Measurements from ENCODE around the gene SRGAP1.

SRGAP1 gene

GRCh38 chr12:64173456-64173855 lies 329.0 kb downstream of the SRGAP1 start:
- H3K27me3 ChIP-seq (replicated peaks in 2 of 5; ENCODE audit: control insufficient read depth in 4 of 5, insufficient read depth in 5 of 5, low read length in 4 of 5), result no peaks in the 10 kb centered on the region
- H3K9me3 ChIP-seq (ENCODE audit: control extremely low read depth in 1 of 5, control insufficient read depth in 4 of 5, insufficient read depth in 2 of 5, low read depth in 1 of 5, low read length in 4 of 5), result no peaks in the 10 kb centered on the region
- POLR2A ChIA-PET, result no interaction called here
- H3K27ac ChIP-seq (ENCODE audit: insufficient read depth in 1 of 2, low read depth in 1 of 2, low read length in 2 of 2, poor library complexity in 1 of 2, severe bottlenecking in 2 of 2), result no peak overlapping the region
- H3K4me3 ChIP-seq (ENCODE audit: control insufficient read depth in 1 of 7, extremely low read depth in 1 of 7, insufficient read depth in 4 of 7, low read depth in 2 of 7, low read length in 6 of 7), result no peak overlapping the region
- no peak for DNase-seq
- no peaks in the 10 kb centered on the region for H3K4me1 ChIP-seq (ENCODE audit: control extremely low read depth in 1 of 4, control insufficient read depth in 4 of 4, insufficient read depth in 4 of 4, low read length in 3 of 4)
- no peaks in the 10 kb centered on the region for H3K36me3 ChIP-seq (ENCODE audit: control insufficient read depth in 4 of 4, insufficient read depth in 4 of 4, low read length in 3 of 4)
- CTCF ChIA-PET, result interaction anchor here (0.8 kb wide), 1 partner anchor 329 kb away, joined by 3 read pairs; no protein-coding TSS in a partner anchor
- WGBS (ENCODE audit: insufficient coverage), result 97% methylated on average over 2 of the region's 3 CpGs

- no peak overlapping the region for H3K4me3 ChIP-seq (ENCODE audit: control insufficient read depth in 1 of 7, extremely low read depth in 1 of 7, insufficient read depth in 4 of 7, low read depth in 2 of 7, low read length in 6 of 7)
- H3K4me1 ChIP-seq (ENCODE audit: control extremely low read depth in 1 of 4, control insufficient read depth in 4 of 4, insufficient read depth in 4 of 4, low read length in 3 of 4), result no peaks in the 10 kb centered on the region
- peak in 2 of 3 donors; percentile 33 to 45 for DNase-seq
- H3K27me3 ChIP-seq (replicated peaks in 2 of 5; ENCODE audit: control insufficient read depth in 4 of 5, insufficient read depth in 5 of 5, low read length in 4 of 5), result no peaks in the 10 kb centered on the region
- ChIA-PET CTCF (no interaction called here), POLR2A (no interaction called here)
- no peaks in the 10 kb centered on the region for H3K36me3 ChIP-seq (ENCODE audit: control insufficient read depth in 4 of 4, insufficient read depth in 4 of 4, low read length in 3 of 4)
- WGBS (ENCODE audit: insufficient coverage), result 95% methylated on average over 2 of the region's 2 CpGs
- H3K27ac ChIP-seq (ENCODE audit: insufficient read depth in 1 of 2, low read depth in 1 of 2, low read length in 2 of 2, poor library complexity in 1 of 2, severe bottlenecking in 2 of 2), result no peak overlapping the region
- H3K9me3 ChIP-seq (ENCODE audit: control extremely low read depth in 1 of 5, control insufficient read depth in 4 of 5, insufficient read depth in 2 of 5, low read depth in 1 of 5, low read length in 4 of 5), result no peaks in the 10 kb centered on the region
Measured at GRCh38 chr12:64175254-64175945, 330.9 kb downstream of the SRGAP1 start.

- no peak for DNase-seq
- Histone ChIP-seq H3K36me3 (ENCODE audit: control insufficient read depth in 4 of 4, insufficient read depth in 4 of 4, low read length in 3 of 4) (no peaks in the 10 kb centered on the region), H3K27me3 (replicated peaks in 2 of 5; ENCODE audit: control insufficient read depth in 4 of 5, insufficient read depth in 5 of 5, low read length in 4 of 5) (no peaks in the 10 kb centered on the region), H3K27ac (ENCODE audit: insufficient read depth in 1 of 2, low read depth in 1 of 2, low read length in 2 of 2, poor library complexity in 1 of 2, severe bottlenecking in 2 of 2) (no peak overlapping the region), H3K4me3 (ENCODE audit: control insufficient read depth in 1 of 7, extremely low read depth in 1 of 7, insufficient read depth in 4 of 7, low read depth in 2 of 7, low read length in 6 of 7) (no peak overlapping the region), H3K9me3 (ENCODE audit: control extremely low read depth in 1 of 5, control insufficient read depth in 4 of 5, insufficient read depth in 2 of 5, low read depth in 1 of 5, low read length in 4 of 5) (no peaks in the 10 kb centered on the region), H3K4me1 (ENCODE audit: control extremely low read depth in 1 of 4, control insufficient read depth in 4 of 4, insufficient read depth in 4 of 4, low read length in 3 of 4) (no peaks in the 10 kb centered on the region)
- 99% methylated on average over 6 of the region's 7 CpGs for WGBS (ENCODE audit: insufficient coverage)
- POLR2A ChIA-PET, result no interaction called here
- CTCF ChIA-PET, result no interaction called here
Measured at GRCh38 chr12:64177001-64177400, 332.5 kb downstream of the SRGAP1 start.

- H3K36me3 ChIP-seq (ENCODE audit: control insufficient read depth in 4 of 4, insufficient read depth in 4 of 4, low read length in 3 of 4), result no peaks in the 10 kb centered on the region
- WGBS (ENCODE audit: insufficient coverage), result no CpG with 5 or more reads among the region's 1 CpG
- H3K9me3 ChIP-seq (ENCODE audit: control extremely low read depth in 1 of 5, control insufficient read depth in 4 of 5, insufficient read depth in 2 of 5, low read depth in 1 of 5, low read length in 4 of 5), result no peaks in the 10 kb centered on the region
- no peaks in the 10 kb centered on the region for H3K27me3 ChIP-seq (replicated peaks in 2 of 5; ENCODE audit: control insufficient read depth in 4 of 5, insufficient read depth in 5 of 5, low read length in 4 of 5)
- no peak for DNase-seq
- POLR2A ChIA-PET, result no interaction called here
- H3K4me3 ChIP-seq (ENCODE audit: control insufficient read depth in 1 of 7, extremely low read depth in 1 of 7, insufficient read depth in 4 of 7, low read depth in 2 of 7, low read length in 6 of 7), result no peak overlapping the region
- H3K4me1 ChIP-seq (ENCODE audit: control extremely low read depth in 1 of 4, control insufficient read depth in 4 of 4, insufficient read depth in 4 of 4, low read length in 3 of 4), result no peaks in the 10 kb centered on the region
- H3K27ac ChIP-seq (ENCODE audit: insufficient read depth in 1 of 2, low read depth in 1 of 2, low read length in 2 of 2, poor library complexity in 1 of 2, severe bottlenecking in 2 of 2), result no peak overlapping the region
- CTCF ChIA-PET, result interaction anchor here (1.0 kb wide), 1 partner anchor 78 kb away, joined by 3 read pairs; no protein-coding TSS in a partner anchor
Measured at GRCh38 chr12:64178122-64178521, 333.6 kb downstream of the SRGAP1 start.

GRCh38 chr12:64180951-64181350 lies 336.5 kb downstream of the SRGAP1 start:
- no peak overlapping the region for H3K27ac ChIP-seq (ENCODE audit: insufficient read depth in 1 of 2, low read depth in 1 of 2, low read length in 2 of 2, poor library complexity in 1 of 2, severe bottlenecking in 2 of 2)

GRCh38 chr12:64181430-64182291 lies 337.2 kb downstream of the SRGAP1 start:
- DNase-seq, result peak in 2 of 3 donors; percentile 5 to 6
- H3K27ac ChIP-seq (ENCODE audit: insufficient read depth in 1 of 2, low read depth in 1 of 2, low read length in 2 of 2, poor library complexity in 1 of 2, severe bottlenecking in 2 of 2), result no peak overlapping the region
- no peaks in the 10 kb centered on the region for H3K36me3 ChIP-seq (ENCODE audit: control insufficient read depth in 4 of 4, insufficient read depth in 4 of 4, low read length in 3 of 4)
- CTCF ChIA-PET, result interaction anchor here (0.7 to 1.3 kb wide), 4 partner anchors 37 to 338 kb away, joined by 3 read pairs; partner anchors contain the start of gene SRGAP1
- H3K9me3 ChIP-seq (ENCODE audit: control extremely low read depth in 1 of 5, control insufficient read depth in 4 of 5, insufficient read depth in 2 of 5, low read depth in 1 of 5, low read length in 4 of 5), result no peaks in the 10 kb centered on the region
- no peaks in the 10 kb centered on the region for H3K4me1 ChIP-seq (ENCODE audit: control extremely low read depth in 1 of 4, control insufficient read depth in 4 of 4, insufficient read depth in 4 of 4, low read length in 3 of 4)
- no peaks in the 10 kb centered on the region for H3K27me3 ChIP-seq (replicated peaks in 2 of 5; ENCODE audit: control insufficient read depth in 4 of 5, insufficient read depth in 5 of 5, low read length in 4 of 5)
- POLR2A ChIA-PET, result no interaction called here
- H3K4me3 ChIP-seq (ENCODE audit: control insufficient read depth in 1 of 7, extremely low read depth in 1 of 7, insufficient read depth in 4 of 7, low read depth in 2 of 7, low read length in 6 of 7), result no peak overlapping the region
- 59% methylated on average over 3 of the region's 3 CpGs for WGBS (ENCODE audit: insufficient coverage)

More at GRCh38 chr12:64180951-64181350, 336.5 kb downstream of the SRGAP1 start:
- 100% methylated on average over 4 of the region's 5 CpGs for WGBS (ENCODE audit: insufficient coverage)
- H3K4me1 ChIP-seq (ENCODE audit: control extremely low read depth in 1 of 4, control insufficient read depth in 4 of 4, insufficient read depth in 4 of 4, low read length in 3 of 4), result no peaks in the 10 kb centered on the region
- POLR2A ChIA-PET, result no interaction called here
- H3K27me3 ChIP-seq (replicated peaks in 2 of 5; ENCODE audit: control insufficient read depth in 4 of 5, insufficient read depth in 5 of 5, low read length in 4 of 5), result no peaks in the 10 kb centered on the region
- no peak for DNase-seq
- no peaks in the 10 kb centered on the region for H3K9me3 ChIP-seq (ENCODE audit: control extremely low read depth in 1 of 5, control insufficient read depth in 4 of 5, insufficient read depth in 2 of 5, low read depth in 1 of 5, low read length in 4 of 5)
- CTCF ChIA-PET, result interaction anchor here (0.9 kb wide), 1 partner anchor 37 kb away, joined by 3 read pairs; no protein-coding TSS in a partner anchor
- H3K4me3 ChIP-seq (ENCODE audit: control insufficient read depth in 1 of 7, extremely low read depth in 1 of 7, insufficient read depth in 4 of 7, low read depth in 2 of 7, low read length in 6 of 7), result no peak overlapping the region
- no peaks in the 10 kb centered on the region for H3K36me3 ChIP-seq (ENCODE audit: control insufficient read depth in 4 of 4, insufficient read depth in 4 of 4, low read length in 3 of 4)

- WGBS (ENCODE audit: insufficient coverage), result 100% methylated on average over 1 of the region's 1 CpG
- Histone ChIP-seq H3K9me3 (ENCODE audit: control extremely low read depth in 1 of 5, control insufficient read depth in 4 of 5, insufficient read depth in 2 of 5, low read depth in 1 of 5, low read length in 4 of 5) (no peaks in the 10 kb centered on the region), H3K27me3 (replicated peaks in 2 of 5; ENCODE audit: control insufficient read depth in 4 of 5, insufficient read depth in 5 of 5, low read length in 4 of 5) (no peaks in the 10 kb centered on the region), H3K36me3 (ENCODE audit: control insufficient read depth in 4 of 4, insufficient read depth in 4 of 4, low read length in 3 of 4) (no peaks in the 10 kb centered on the region), H3K4me1 (ENCODE audit: control extremely low read depth in 1 of 4, control insufficient read depth in 4 of 4, insufficient read depth in 4 of 4, low read length in 3 of 4) (no peaks in the 10 kb centered on the region), H3K4me3 (ENCODE audit: control insufficient read depth in 1 of 7, extremely low read depth in 1 of 7, insufficient read depth in 4 of 7, low read depth in 2 of 7, low read length in 6 of 7) (no peak overlapping the region), H3K27ac (ENCODE audit: insufficient read depth in 1 of 2, low read depth in 1 of 2, low read length in 2 of 2, poor library complexity in 1 of 2, severe bottlenecking in 2 of 2) (no peak overlapping the region)
- DNase-seq, result no peak
- ChIA-PET CTCF (no interaction called here), POLR2A (no interaction called here)
Measured at GRCh38 chr12:64184216-64184615, 339.7 kb downstream of the SRGAP1 start.
